ENCODE data around the gene SREBF2.

GRCh38 chr22:41868556-41868955 lies 35.7 kb downstream of the SREBF2 start:
- TF ChIP-seq CTCF (conservative IDR thresholded peaks at IDR 0.05; ENCODE audit: low read length) (no peak), EZH2phosphoT487 (IDR thresholded peaks at IDR 0.05; ENCODE audit: borderline replicate concordance) (no peak)

Measured in Loucy (cell line).